ENCODE measurements around the gene ZDHHC12.

The ZDHHC12 gene

DNA sequence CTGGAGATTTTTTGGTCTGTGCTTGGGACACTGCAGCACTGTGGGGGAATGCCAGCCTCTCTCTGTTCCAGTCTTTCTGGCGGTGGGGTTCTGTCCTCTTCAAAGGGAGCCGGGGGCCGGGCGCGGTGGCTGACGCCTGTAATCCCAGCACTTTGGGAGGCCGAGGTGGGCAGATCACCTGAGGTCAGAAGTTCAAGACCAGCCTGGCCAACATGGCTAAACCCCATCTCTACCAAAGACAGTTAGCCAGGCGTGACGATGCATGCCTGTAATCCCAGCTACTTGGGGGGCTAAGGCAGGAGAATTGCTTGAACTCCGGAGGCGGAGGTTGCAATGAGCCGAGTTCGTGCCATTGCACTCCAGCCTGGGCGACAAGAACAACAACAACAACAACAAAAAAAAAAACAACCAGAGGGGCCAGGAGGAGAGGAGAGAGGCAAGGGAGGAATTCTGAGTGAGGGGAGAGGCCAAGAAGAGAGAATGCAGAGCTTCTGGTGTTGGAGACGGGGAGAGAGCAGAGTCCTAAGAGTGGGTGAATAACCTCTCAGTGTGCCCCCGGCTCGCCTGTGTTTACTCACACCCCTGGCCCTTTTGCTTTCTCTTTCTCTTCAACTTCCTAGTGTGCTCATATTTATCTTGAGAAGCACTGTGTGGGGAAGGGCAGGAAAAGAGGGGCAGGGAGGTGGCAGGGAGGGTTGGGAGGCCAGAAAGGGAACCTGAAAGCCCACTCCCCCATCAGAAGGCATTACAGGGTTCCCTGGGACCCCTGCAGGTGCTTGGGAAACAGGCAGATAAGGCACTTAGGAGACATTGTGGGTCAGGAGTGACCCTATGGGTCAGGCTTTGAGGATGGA lies 38.1 kb downstream of the ZDHHC12 start:
- ATAC-seq, result peak; percentile 25 to 29

DNA sequence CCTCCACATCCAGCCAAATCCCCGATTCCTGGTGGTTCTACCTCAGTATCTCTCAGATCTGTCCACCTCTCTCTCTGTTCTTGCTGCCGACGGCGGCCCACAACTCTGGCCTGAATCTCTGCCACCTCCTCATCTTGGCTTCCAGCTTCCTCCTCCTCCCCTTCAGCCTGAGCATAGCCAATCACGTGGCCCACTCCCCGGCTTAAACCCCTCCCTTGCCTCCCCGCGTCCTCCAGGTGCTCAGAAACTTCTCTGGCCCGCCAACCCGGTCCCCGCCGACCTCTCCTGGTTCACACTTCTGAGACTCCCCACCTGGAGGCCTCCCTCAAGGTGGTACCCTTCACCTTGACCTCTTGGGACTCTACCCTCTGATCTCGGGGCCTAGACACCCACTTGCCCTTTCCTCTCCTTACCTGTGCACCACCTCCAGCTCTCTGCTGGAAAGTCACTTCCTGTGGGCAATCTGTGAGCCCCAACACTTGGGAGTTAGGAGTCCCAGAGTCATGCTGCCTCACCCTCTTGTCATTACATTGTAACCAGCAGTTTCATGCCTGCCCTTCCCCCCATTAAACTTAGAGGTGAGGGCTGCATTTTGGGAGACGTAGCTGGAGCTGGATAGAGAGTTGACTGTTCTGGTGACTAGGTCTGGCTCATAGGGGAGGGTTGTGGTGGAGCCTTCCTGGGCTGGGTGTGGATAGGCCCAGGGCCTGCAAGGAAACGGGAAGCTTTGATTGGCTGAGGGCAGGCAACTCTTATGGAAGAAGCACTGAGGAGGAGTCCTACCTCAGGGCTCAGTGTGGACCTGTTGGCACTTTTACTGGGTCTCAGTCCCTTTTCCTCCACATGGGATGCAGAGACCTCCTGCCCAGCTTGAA lies 39.4 kb downstream of the ZDHHC12 start:
- ATAC-seq, result peak; percentile 52

DNA sequence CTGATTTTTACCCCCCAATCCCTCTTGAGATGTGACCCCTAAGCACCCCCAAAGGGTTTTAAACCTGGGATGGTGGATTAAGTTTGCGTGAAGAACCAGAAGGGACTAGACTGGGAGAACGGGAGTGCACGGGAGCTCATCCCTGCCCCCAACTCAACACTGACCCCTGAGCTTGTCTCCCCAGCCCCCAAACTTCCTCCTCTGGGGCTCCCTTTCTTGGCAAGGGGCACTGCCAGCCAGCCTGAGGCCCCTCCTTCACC lies 39.9 kb downstream of the ZDHHC12 start:
- no peak for ATAC-seq

DNA sequence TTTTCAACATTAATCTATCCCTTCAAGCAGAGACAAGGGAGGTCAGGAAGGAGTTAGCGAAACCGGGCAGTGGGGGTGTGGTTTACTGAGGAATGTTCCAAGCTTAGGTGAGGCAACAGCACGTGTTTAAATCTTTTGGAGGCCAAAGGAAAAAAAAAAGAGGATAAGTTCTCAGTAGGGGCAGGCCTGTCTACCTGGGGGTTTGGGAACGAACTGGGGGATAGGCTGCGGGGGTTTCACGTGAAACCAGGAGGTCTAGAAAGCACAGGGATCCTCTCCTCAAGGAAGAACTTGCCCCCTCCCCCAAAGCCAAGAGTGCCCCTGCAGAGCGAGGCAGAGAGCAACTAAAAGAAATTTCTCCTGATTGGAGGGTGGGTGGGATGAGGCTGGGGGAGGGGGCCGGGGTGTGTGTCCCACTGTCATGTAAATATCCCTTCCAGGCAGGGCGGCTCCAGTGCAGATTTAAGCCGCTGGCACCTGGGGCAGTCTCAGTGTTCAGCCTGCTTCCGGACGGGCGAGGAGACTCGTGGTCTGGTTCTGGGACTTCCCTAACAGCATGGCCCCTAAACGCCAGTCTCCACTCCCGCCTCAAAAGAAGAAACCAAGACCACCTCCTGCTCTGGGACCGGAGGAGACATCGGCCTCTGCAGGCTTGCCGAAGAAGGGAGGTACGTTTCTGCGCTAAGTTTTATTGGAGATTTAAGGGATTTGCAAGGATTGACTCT lies 40.4 kb downstream of the ZDHHC12 start:
- ATAC-seq, result no peak

DNA sequence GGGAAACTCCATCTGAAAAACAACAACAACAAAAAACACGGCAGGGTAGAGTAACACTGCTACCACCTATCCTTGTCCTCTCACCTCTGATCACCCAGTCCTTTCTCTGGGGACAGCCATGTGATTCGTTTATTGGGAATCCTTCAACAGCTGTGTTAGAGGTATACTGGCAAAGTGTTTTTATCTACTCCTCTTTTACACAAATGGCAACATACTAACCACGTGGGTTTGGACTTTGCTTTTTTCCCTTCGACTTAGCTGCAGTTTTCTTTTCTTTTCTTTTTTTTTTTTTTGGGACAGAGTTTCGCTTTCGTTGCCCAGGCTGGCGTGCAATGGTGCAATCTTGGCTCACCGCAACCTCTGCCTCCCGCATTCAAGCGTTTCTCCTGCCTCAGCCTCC lies 46.1 kb downstream of the ZDHHC12 start:
- no peak for ATAC-seq

DNA sequence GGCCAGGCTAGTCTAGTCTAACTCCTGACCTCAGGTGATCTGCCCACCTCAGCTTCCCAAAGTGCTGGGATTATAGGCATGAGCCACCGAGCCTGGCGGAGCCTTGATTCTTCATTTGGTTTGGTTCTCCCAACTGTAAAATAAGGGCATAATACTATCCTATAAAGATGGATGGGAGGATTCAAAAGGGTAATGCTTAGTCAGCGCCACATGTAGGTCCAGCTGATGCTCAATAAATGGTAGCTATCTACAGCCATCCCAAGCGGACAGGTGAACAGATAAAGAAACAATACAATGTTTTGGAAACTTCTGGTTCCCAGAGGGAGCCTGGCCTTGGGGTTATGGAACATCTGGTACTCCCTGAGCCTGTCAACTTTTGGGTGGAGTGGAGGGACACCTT lies 48.5 kb downstream of the ZDHHC12 start:
- no peak for ATAC-seq

Data from activated CD4-positive, CD25-positive, alpha-beta regulatory T cell treated with anti-CD3 and anti-CD28 coated beads, Interleukin-2, amount 50 U/mL, for 24 hours (primary cell).